SK-N-SH treated with all-trans-retinoic acid at 6 μM for 48 hours (cell line): ENCODE results near the gene B3GNT9.

ENCODE experiments used
- ARNTL ChIP-seq: fragments of 450-650 bp; formaldehyde crosslinking; IDR thresholded peaks from 2 replicates; pipeline ENCODE4 v1.5.0; 2020; ENCODE audit warnings: low read depth, mild to moderate bottlenecking, moderate library complexity, borderline replicate concordance
- CREB5 ChIP-seq: fragments of 250-450 bp; sonication (Bioruptor Pico); IDR thresholded peaks from 2 replicates; pipeline ENCODE4 v1.5.1; 2020; ENCODE audit warnings: low read depth, mild to moderate bottlenecking, moderate library complexity
- ESRRG ChIP-seq: fragments of 250-450 bp; sonication (Bioruptor Pico); IDR thresholded peaks from 2 replicates; pipeline ENCODE4 v1.6.1; 2021; ENCODE audit warnings: mild to moderate bottlenecking
- GLIS3 ChIP-seq: fragments of 250-450 bp; sonication (Bioruptor Pico); IDR thresholded peaks from 2 replicates; pipeline ENCODE4 v1.5.0; 2020; ENCODE audit warnings: mild to moderate bottlenecking, moderate library complexity
- POU6F1 ChIP-seq: fragments of 250-450 bp; sonication (Bioruptor Pico); IDR thresholded peaks from 2 replicates; pipeline ENCODE4 v1.8.0; 2021; ENCODE audit warnings: low read depth, mild to moderate bottlenecking, moderate library complexity, borderline replicate concordance
- TOX ChIP-seq: fragments of 250-450 bp; sonication (Bioruptor Pico); IDR thresholded peaks from 2 replicates; pipeline ENCODE4 v1.8.0; 2021; ENCODE audit warnings: mild to moderate bottlenecking, moderate library complexity, borderline replicate concordance
- ZFP3 ChIP-seq: fragments of 250-450 bp; sonication (Bioruptor Pico); IDR thresholded peaks from 2 replicates; pipeline ENCODE4 v1.5.0; 2020; ENCODE audit warnings: mild to moderate bottlenecking, moderate library complexity
- ZFP30 ChIP-seq: fragments of 450-650 bp; formaldehyde crosslinking; IDR thresholded peaks from 2 replicates; pipeline ENCODE4 v1.5.0; 2022; ENCODE audit warnings: mild to moderate bottlenecking, moderate library complexity
- ZNF565 ChIP-seq: fragments of 450-650 bp; formaldehyde crosslinking; conservative IDR thresholded peaks from 2 replicates; pipeline ENCODE4 v1.5.0; 2020; ENCODE audit warnings: low read depth, mild to moderate bottlenecking, moderate library complexity
- ZNF70 ChIP-seq: fragments of 450-650 bp; formaldehyde crosslinking; IDR thresholded peaks from 2 replicates; pipeline ENCODE4 v1.5.0; 2020; ENCODE audit warnings: mild to moderate bottlenecking, moderate library complexity
- TF ChIP-seq, protein P1 (sequence below): fragments of 250-450 bp; sonication (Bioruptor Pico); IDR thresholded peaks from 2 replicates; pipeline ENCODE4 v1.8.0; 2020; ENCODE audit warnings: mild to moderate bottlenecking, moderate library complexity, borderline replicate concordance

GRCh38 chr16:67129422-67129821 lies 21.4 kb downstream of the B3GNT9 start:
- TF ChIP-seq CREB5 (CRISPR knock-in tag) (no peak), ESRRG (CRISPR knock-in tag) (no peak), ZFP3 (no peak), TOX (no peak), ZNF565 (no peak), GLIS3 (CRISPR knock-in tag) (no peak), POU6F1 (CRISPR knock-in tag) (no peak), ZNF70 (CRISPR knock-in tag) (no peak), ZFP30 (no peak), ARNTL (no peak)
- TF ChIP-seq, protein P1, sequence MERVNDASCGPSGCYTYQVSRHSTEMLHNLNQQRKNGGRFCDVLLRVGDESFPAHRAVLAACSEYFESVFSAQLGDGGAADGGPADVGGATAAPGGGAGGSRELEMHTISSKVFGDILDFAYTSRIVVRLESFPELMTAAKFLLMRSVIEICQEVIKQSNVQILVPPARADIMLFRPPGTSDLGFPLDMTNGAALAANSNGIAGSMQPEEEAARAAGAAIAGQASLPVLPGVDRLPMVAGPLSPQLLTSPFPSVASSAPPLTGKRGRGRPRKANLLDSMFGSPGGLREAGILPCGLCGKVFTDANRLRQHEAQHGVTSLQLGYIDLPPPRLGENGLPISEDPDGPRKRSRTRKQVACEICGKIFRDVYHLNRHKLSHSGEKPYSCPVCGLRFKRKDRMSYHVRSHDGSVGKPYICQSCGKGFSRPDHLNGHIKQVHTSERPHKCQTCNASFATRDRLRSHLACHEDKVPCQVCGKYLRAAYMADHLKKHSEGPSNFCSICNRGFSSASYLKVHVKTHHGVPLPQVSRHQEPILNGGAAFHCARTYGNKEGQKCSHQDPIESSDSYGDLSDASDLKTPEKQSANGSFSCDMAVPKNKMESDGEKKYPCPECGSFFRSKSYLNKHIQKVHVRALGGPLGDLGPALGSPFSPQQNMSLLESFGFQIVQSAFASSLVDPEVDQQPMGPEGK: no peak
